Stimulated activated memory B cell treated with anti-CD40 and anti-IgM and Interleukin-4, amounts not matched to agents 10 μg/mL and 1 μg/mL and 100 μg/mL, for 72 hours (primary cell): ENCODE results near the gene CHIT1.

Experiments used
- ATAC-seq: fragments of 150-1000 bp; cut with Tn5 transposase; 2 replicates; pipeline ENCODE4 v1.10.0; 2021
- H3K27ac Mint-ChIP-seq: one replicate; pipeline ENCODE4 v1.8.0; 2022; ENCODE audit warnings: mild to moderate bottlenecking, mixed read lengths
- H3K27me3 Mint-ChIP-seq: one replicate; pipeline ENCODE4 v1.8.0; 2022; ENCODE audit warnings: mixed read lengths
- H3K36me3 Mint-ChIP-seq: one replicate; pipeline ENCODE4 v1.8.0; 2022; ENCODE audit warnings: mixed read lengths
- H3K4me1 Mint-ChIP-seq: one replicate; pipeline ENCODE4 v1.8.0; 2022; ENCODE audit warnings: mixed read lengths
- H3K4me3 Mint-ChIP-seq: one replicate; pipeline ENCODE4 v1.8.0; 2022; ENCODE audit warnings: mild to moderate bottlenecking, moderate library complexity, mixed read lengths
- H3K9me3 Mint-ChIP-seq: one replicate; pipeline ENCODE4 v1.8.0; 2022; ENCODE audit warnings: mixed read lengths

The CHIT1 gene

GRCh38 chr1:203197625-203198024, 31.8 kb downstream of the CHIT1 start:
- no peak for ATAC-seq
- Mint-ChIP-seq H3K9me3 (no peaks in the 10 kb centered on the region), H3K27me3 (peaks cover 53% of the 10 kb centered on the region), H3K4me3 (no peak overlapping the region), H3K36me3 (no peaks in the 10 kb centered on the region), H3K27ac (no peak overlapping the region), H3K4me1 (no peaks in the 10 kb centered on the region)

- Mint-ChIP-seq H3K4me1 (no peaks in the 10 kb centered on the region), H3K27me3 (peaks cover 40% of the 10 kb centered on the region)
These were observed 33.1 kb downstream of the CHIT1 start for GRCh38 chr1:203196371-203196770.

GRCh38 chr1:203190949-203191348, 38.5 kb downstream of the CHIT1 start:
- Mint-ChIP-seq H3K4me1 (no peaks in the 10 kb centered on the region), H3K27ac (no peak overlapping the region), H3K27me3 (peaks cover 41% of the 10 kb centered on the region), H3K4me3 (no peak overlapping the region), H3K9me3 (no peaks in the 10 kb centered on the region), H3K36me3 (no peaks in the 10 kb centered on the region)
- ATAC-seq, result no peak

More at GRCh38 chr1:203196371-203196770, 33.1 kb downstream of the CHIT1 start:
- Mint-ChIP-seq H3K4me3 (no peak overlapping the region), H3K9me3 (no peaks in the 10 kb centered on the region), H3K36me3 (no peaks in the 10 kb centered on the region), H3K27ac (no peak overlapping the region)
- ATAC-seq, result no peak

- H3K27ac Mint-ChIP-seq, result no peak overlapping the region
- no peak for ATAC-seq
These were observed 39.5 kb downstream of the CHIT1 start for GRCh38 chr1:203189951-203190352.

GRCh38 chr1:203188686-203189232, 40.7 kb downstream of the CHIT1 start:
- Mint-ChIP-seq H3K4me1 (no peaks in the 10 kb centered on the region), H3K9me3 (no peaks in the 10 kb centered on the region)
- no peak for ATAC-seq

More at GRCh38 chr1:203189951-203190352, 39.5 kb downstream of the CHIT1 start:
- H3K36me3 Mint-ChIP-seq, result no peaks in the 10 kb centered on the region
- no peaks in the 10 kb centered on the region for H3K4me1 Mint-ChIP-seq
- no peak overlapping the region for H3K4me3 Mint-ChIP-seq
- H3K27me3 Mint-ChIP-seq, result peaks cover 42% of the 10 kb centered on the region
- no peaks in the 10 kb centered on the region for H3K9me3 Mint-ChIP-seq

GRCh38 chr1:203187689-203188264, 41.7 kb downstream of the CHIT1 start:
- H3K27ac Mint-ChIP-seq, result no peak overlapping the region
- no peaks in the 10 kb centered on the region for H3K4me1 Mint-ChIP-seq
- H3K27me3 Mint-ChIP-seq, result peaks cover 51% of the 10 kb centered on the region
- no peaks in the 10 kb centered on the region for H3K36me3 Mint-ChIP-seq
- H3K4me3 Mint-ChIP-seq, result no peak overlapping the region
- no peak for ATAC-seq
- no peaks in the 10 kb centered on the region for H3K9me3 Mint-ChIP-seq

More at GRCh38 chr1:203188686-203189232, 40.7 kb downstream of the CHIT1 start:
- H3K36me3 Mint-ChIP-seq, result no peaks in the 10 kb centered on the region
- no peak overlapping the region for H3K27ac Mint-ChIP-seq
- H3K27me3 Mint-ChIP-seq, result peaks cover 51% of the 10 kb centered on the region
- no peak overlapping the region for H3K4me3 Mint-ChIP-seq

GRCh38 chr1:203187304-203187685, 42.2 kb downstream of the CHIT1 start:
- no peaks in the 10 kb centered on the region for H3K36me3 Mint-ChIP-seq
- no peaks in the 10 kb centered on the region for H3K9me3 Mint-ChIP-seq
- no peaks in the 10 kb centered on the region for H3K4me1 Mint-ChIP-seq
- ATAC-seq, result no peak
- H3K27me3 Mint-ChIP-seq, result peaks cover 51% of the 10 kb centered on the region
- no peak overlapping the region for H3K27ac Mint-ChIP-seq
- no peak overlapping the region for H3K4me3 Mint-ChIP-seq

GRCh38 chr1:203186446-203187303, 42.8 kb downstream of the CHIT1 start, which contains the start of gene CHI3L1:
TSS of gene CHI3L1 (minus strand) at chr1:203186704. CDS start at chr1:203186623, 81 bp downstream.
- H3K27ac Mint-ChIP-seq, result no peak within 1 kb of the TSS
- H3K9me3 Mint-ChIP-seq, result no peaks in the 10 kb centered on the region
- H3K36me3 Mint-ChIP-seq, result no peaks in the 10 kb centered on the region
- peaks cover 51% of the 10 kb centered on the region for H3K27me3 Mint-ChIP-seq
- ATAC-seq, result no peak
- H3K4me1 Mint-ChIP-seq, result no peaks in the 10 kb centered on the region
- no peak within 1 kb of the TSS for H3K4me3 Mint-ChIP-seq

GRCh38 chr1:203186091-203186445, 43.4 kb downstream of the CHIT1 start:
- Mint-ChIP-seq H3K9me3 (no peaks in the 10 kb centered on the region), H3K4me1 (no peaks in the 10 kb centered on the region), H3K27ac (no peak overlapping the region), H3K4me3 (no peak overlapping the region), H3K36me3 (no peaks in the 10 kb centered on the region), H3K27me3 (peaks cover 51% of the 10 kb centered on the region)
- no peak for ATAC-seq

- H3K27me3 Mint-ChIP-seq, result peaks cover 51% of the 10 kb centered on the region
- no peaks in the 10 kb centered on the region for H3K36me3 Mint-ChIP-seq
- H3K9me3 Mint-ChIP-seq, result no peaks in the 10 kb centered on the region
- H3K4me1 Mint-ChIP-seq, result no peaks in the 10 kb centered on the region
- H3K27ac Mint-ChIP-seq, result no peak overlapping the region
- H3K4me3 Mint-ChIP-seq, result no peak overlapping the region
- ATAC-seq, result no peak
These were observed 43.9 kb downstream of the CHIT1 start for GRCh38 chr1:203185585-203185984.

- no peak overlapping the region for H3K27ac Mint-ChIP-seq
- H3K4me1 Mint-ChIP-seq, result no peaks in the 10 kb centered on the region
- no peaks in the 10 kb centered on the region for H3K36me3 Mint-ChIP-seq
- no peaks in the 10 kb centered on the region for H3K9me3 Mint-ChIP-seq
- H3K27me3 Mint-ChIP-seq, result peaks cover 51% of the 10 kb centered on the region
- no peak overlapping the region for H3K4me3 Mint-ChIP-seq
- ATAC-seq, result no peak
These were observed 44.4 kb downstream of the CHIT1 start for GRCh38 chr1:203185061-203185461.

GRCh38 chr1:203184467-203184866, 45.0 kb downstream of the CHIT1 start:
- peaks cover 53% of the 10 kb centered on the region for H3K27me3 Mint-ChIP-seq
- no peaks in the 10 kb centered on the region for H3K9me3 Mint-ChIP-seq
- H3K36me3 Mint-ChIP-seq, result no peaks in the 10 kb centered on the region
- no peak overlapping the region for H3K4me3 Mint-ChIP-seq
- no peaks in the 10 kb centered on the region for H3K4me1 Mint-ChIP-seq
- no peak overlapping the region for H3K27ac Mint-ChIP-seq
- no peak for ATAC-seq

GRCh38 chr1:203183828-203184227, 45.6 kb downstream of the CHIT1 start:
- Mint-ChIP-seq H3K36me3 (no peaks in the 10 kb centered on the region), H3K4me3 (no peak overlapping the region), H3K4me1 (no peaks in the 10 kb centered on the region), H3K27ac (no peak overlapping the region), H3K9me3 (no peaks in the 10 kb centered on the region), H3K27me3 (peaks cover 59% of the 10 kb centered on the region)
- ATAC-seq, result no peak

GRCh38 chr1:203182387-203182953, 47.0 kb downstream of the CHIT1 start:
- Mint-ChIP-seq H3K9me3 (no peaks in the 10 kb centered on the region), H3K36me3 (no peaks in the 10 kb centered on the region), H3K27ac (no peak overlapping the region), H3K4me1 (no peaks in the 10 kb centered on the region), H3K27me3 (peaks cover 61% of the 10 kb centered on the region), H3K4me3 (no peak overlapping the region)
- no peak for ATAC-seq

- Mint-ChIP-seq H3K27me3 (peaks cover 56% of the 10 kb centered on the region), H3K36me3 (no peaks in the 10 kb centered on the region), H3K4me1 (no peaks in the 10 kb centered on the region), H3K27ac (no peak overlapping the region), H3K9me3 (no peaks in the 10 kb centered on the region), H3K4me3 (no peak overlapping the region)
- ATAC-seq, result no peak
These were observed 47.7 kb downstream of the CHIT1 start for GRCh38 chr1:203181586-203182386.
